Peyer's patch (tissue), 4 donors: ENCODE data around the gene ANK2. TPM values are rescaled to one million over a fixed set of nuclear protein-coding genes. Genes with fewer than 3 reads are reported as not detected.
"Not testable (repeated sequence)": the region's sequence is repeated elsewhere in the genome, so short reads cannot be mapped to it uniquely, and the experiment has no call there.

Experiments used
- DNase-seq, 3 donors: peaks; one replicate each; pipeline ENCODE4 v3.0.0-alpha.2; 2017 to 2019
- H3K27ac ChIP-seq, 4 donors: fragments of 200-600 bp; sonication (generic); one replicate each; pipeline ENCODE4 v1.5.1; 2016 to 2019
- H3K27me3 ChIP-seq, 2 donors: fragments of 200-600 bp; sonication (generic); one replicate each; pipeline ENCODE4 v1.5.1; 2019
- H3K36me3 ChIP-seq, 3 donors: fragments of 200-600 bp; sonication (generic); one replicate each; pipeline ENCODE4 v1.5.1; 2016 to 2019
- H3K4me1 ChIP-seq, 4 donors: fragments of 200-600 bp; sonication (generic); one replicate each; pipeline ENCODE4 v1.5.1; 2016 to 2019
- H3K4me3 ChIP-seq, 4 donors: fragments of 200-600 bp; sonication (generic); 1 replicate in 3 of 4; 2 replicates in 1 of 4; pipeline ENCODE4 v1.5.1; 2016 to 2019; ENCODE audit warnings: mild to moderate bottlenecking in 1 of 4
- H3K9me3 ChIP-seq, 4 donors: fragments of 200-600 bp; sonication (generic); one replicate each; pipeline ENCODE4 v1.5.1; 2016 to 2019; ENCODE audit warnings: mild to moderate bottlenecking in 1 of 4
- POLR2A ChIP-seq, 2 donors: fragments of 450-650 bp; IDR thresholded peaks; one replicate each; pipeline ENCODE4 v1.5.1; 2017; ENCODE audit warnings: antibody characterized with exemption in 2 of 2, mild to moderate bottlenecking in 2 of 2, moderate library complexity in 2 of 2
- total RNA-seq, 4 donors: library from RNA; depleted of rRNA; stranded (reverse); fragments of >200 nt; gene quantifications; one replicate each; pipeline ENCODE4 v1.1.0, GENCODE V29; 2016
- TF ChIP-seq, protein P1 (sequence below), 6 experiments: fragments of 450-650 bp in 4 of 6; fragments of 200-600 bp in 2 of 6; sonication (generic) in 1 of 6; IDR thresholded peaks; one replicate each; pipeline ENCODE4 v1.5.1; 2017 to 2019; ENCODE audit warnings: antibody characterized with exemption in 6 of 6, mild to moderate bottlenecking in 3 of 6, moderate library complexity in 1 of 6

Gene ANK2
- total RNA-seq, 4 donors from 2014 or later = 5.3 to 85.0 (median 21.1) TPM

DNA sequence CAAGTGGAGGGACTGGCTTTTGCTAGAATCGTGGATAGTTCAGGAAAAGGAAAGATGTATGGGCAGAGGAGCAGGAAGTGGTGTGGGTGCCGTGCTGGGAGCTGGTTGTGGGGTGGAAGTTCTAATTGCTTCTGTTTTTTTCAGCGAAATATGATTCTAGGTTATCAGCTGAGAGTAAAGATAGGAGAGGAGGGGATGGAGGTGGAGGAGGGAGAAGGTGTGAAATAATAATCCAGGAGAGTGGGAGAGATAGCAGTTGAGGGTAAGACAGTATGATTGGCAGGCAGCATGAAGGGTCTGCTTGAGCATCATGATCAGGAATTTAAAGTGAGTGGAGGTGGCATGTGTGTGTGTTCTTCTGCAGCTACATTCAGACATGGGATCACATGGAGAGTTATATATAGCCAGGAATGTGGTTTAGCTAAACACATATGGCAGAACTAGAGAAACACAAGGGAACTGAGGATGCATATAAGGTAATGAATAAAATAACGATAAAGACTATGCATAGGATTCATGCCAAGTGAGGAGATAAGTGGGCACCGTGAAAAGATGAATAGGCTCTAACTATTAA is 133.7 kb downstream of the ANK2 start:
- no peak for TF ChIP-seq POLR2A (IDR thresholded peaks at IDR 0.05)
- TF ChIP-seq, protein P1, sequence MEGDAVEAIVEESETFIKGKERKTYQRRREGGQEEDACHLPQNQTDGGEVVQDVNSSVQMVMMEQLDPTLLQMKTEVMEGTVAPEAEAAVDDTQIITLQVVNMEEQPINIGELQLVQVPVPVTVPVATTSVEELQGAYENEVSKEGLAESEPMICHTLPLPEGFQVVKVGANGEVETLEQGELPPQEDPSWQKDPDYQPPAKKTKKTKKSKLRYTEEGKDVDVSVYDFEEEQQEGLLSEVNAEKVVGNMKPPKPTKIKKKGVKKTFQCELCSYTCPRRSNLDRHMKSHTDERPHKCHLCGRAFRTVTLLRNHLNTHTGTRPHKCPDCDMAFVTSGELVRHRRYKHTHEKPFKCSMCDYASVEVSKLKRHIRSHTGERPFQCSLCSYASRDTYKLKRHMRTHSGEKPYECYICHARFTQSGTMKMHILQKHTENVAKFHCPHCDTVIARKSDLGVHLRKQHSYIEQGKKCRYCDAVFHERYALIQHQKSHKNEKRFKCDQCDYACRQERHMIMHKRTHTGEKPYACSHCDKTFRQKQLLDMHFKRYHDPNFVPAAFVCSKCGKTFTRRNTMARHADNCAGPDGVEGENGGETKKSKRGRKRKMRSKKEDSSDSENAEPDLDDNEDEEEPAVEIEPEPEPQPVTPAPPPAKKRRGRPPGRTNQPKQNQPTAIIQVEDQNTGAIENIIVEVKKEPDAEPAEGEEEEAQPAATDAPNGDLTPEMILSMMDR (IDR thresholded peaks at IDR 0.05) = no peak
- DNase-seq = no peak
- Histone ChIP-seq H3K27ac (no peak overlapping the region), H3K9me3 (no peaks in the 10 kb centered on the region), H3K36me3 (no peaks in the 10 kb centered on the region), H3K4me3 (no peak overlapping the region), H3K4me1 (no peaks in the 10 kb centered on the region), H3K27me3 (no peaks in the 10 kb centered on the region)

DNA sequence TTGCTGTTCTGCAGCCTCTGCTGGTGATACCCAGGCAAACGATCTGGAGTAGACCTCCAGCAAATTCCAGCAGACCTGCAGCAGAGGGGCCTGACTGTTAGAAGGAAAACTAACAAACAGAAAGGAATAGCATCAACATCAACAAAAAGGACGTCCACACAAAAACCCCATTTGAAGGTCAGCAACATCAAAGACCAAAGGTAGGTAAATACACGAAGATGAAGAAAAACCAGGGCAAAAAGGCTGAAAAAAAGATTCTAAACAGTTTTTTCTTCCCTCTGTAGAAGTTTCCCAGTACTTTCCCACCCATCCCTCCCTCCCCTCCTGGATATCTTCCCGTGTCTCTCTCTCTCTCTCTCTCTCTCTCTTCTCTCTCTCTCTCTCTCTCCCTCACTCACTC is 136.8 kb downstream of the ANK2 start:
- H3K4me3 ChIP-seq, H3K27me3 ChIP-seq, DNase-seq, H3K4me1 ChIP-seq, H3K36me3 ChIP-seq, H3K9me3 ChIP-seq, H3K27ac ChIP-seq: not testable (repeated sequence)

- Histone ChIP-seq H3K27me3 (no peaks in the 10 kb centered on the region), H3K36me3 (no peaks in the 10 kb centered on the region), H3K4me1 (no peaks in the 10 kb centered on the region), H3K27ac (no peak overlapping the region), H3K4me3 (no peak overlapping the region), H3K9me3 (no peaks in the 10 kb centered on the region)
- no peak for DNase-seq
- TF ChIP-seq POLR2A (IDR thresholded peaks at IDR 0.05) = no peak
- TF ChIP-seq, protein P1 (IDR thresholded peaks at IDR 0.05) = no peak
Measured at GRCh38 chr4:113186913-113187312, 137.5 kb downstream of the ANK2 start.

- Histone ChIP-seq H3K9me3 (no peaks in the 10 kb centered on the region), H3K27me3 (no peaks in the 10 kb centered on the region), H3K4me1 (no peaks in the 10 kb centered on the region), H3K36me3 (no peaks in the 10 kb centered on the region), H3K4me3 (no peak overlapping the region), H3K27ac (no peak overlapping the region)
- DNase-seq = no peak
- TF ChIP-seq, protein P1 (IDR thresholded peaks at IDR 0.05) = no peak
- TF ChIP-seq POLR2A (IDR thresholded peaks at IDR 0.05) = no peak
Measured at GRCh38 chr4:113187358-113187757, 137.9 kb downstream of the ANK2 start.

DNA sequence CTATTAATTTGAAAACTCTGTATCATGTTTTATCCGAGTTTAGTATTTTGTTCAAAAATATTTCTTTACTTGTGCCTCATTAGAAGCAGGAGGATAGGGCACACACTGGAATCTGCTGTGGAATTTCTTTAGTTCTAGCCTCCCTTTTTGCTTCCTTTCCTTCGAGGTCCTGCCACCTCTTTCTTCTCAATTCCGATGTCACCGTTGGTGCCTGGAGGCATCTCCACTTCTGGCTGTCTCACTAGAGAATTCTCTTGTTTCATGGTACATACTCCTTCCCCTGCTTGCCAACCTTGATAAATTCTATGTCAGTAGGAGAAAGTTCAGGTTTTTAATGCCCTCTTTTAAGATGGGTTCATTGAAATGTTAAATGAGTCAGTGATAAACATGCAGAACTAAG is 140.1 kb downstream of the ANK2 start:
- H3K4me3 ChIP-seq = no peak overlapping the region
- no peak overlapping the region for H3K27ac ChIP-seq
- no peaks in the 10 kb centered on the region for H3K36me3 ChIP-seq
- H3K9me3 ChIP-seq = no peaks in the 10 kb centered on the region
- no peak for DNase-seq
- no peaks in the 10 kb centered on the region for H3K4me1 ChIP-seq
- no peak for TF ChIP-seq POLR2A (IDR thresholded peaks at IDR 0.05)
- TF ChIP-seq, protein P1 (IDR thresholded peaks at IDR 0.05) = no peak
- no peaks in the 10 kb centered on the region for H3K27me3 ChIP-seq

GRCh38 chr4:113209153-113209552 is 159.7 kb downstream of the ANK2 start:
- Histone ChIP-seq H3K4me3 (no peak overlapping the region), H3K27me3 (no peaks in the 10 kb centered on the region), H3K27ac (no peak overlapping the region), H3K4me1 (no peaks in the 10 kb centered on the region), H3K9me3 (no peaks in the 10 kb centered on the region), H3K36me3 (no peaks in the 10 kb centered on the region)
- no peak for DNase-seq
- TF ChIP-seq, protein P1 (IDR thresholded peaks at IDR 0.05) = no peak
- TF ChIP-seq POLR2A (IDR thresholded peaks at IDR 0.05) = no peak
